Activated T-helper 9 cell treated with anti-CD3 and anti-CD28 coated beads, Interleukin-2, amount 50 U/mL, for 16 hours (primary cell): Measurements from ENCODE around the gene INTS6.
A peak's percentile ranks its signal among the peaks of the same experiment; 100 is the strongest.

ENCODE experiments used
- DNase-seq: peaks from one replicate; pipeline ENCODE4 v3.0.0-alpha.2; 2020; ENCODE audit warnings: low read depth

The INTS6 gene

DNA sequence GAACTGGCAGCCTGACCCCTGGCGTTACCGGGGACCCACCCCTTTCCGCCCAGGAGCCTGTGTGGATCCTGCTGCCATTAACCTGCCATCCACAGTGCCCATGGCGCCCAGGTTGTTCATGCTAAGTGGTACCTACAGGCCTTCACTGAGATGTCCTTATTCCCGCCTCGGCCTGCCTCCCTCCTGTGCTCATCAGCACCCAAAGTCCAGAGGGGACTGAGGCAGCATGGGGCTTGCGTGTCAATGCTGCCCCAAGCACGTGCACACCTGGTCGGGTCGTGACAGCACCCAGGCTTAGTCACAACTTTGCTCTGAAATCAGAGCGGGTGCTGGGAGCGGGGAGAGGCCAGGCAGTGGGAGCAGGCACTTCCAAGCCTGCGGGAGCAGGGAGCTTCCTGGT lies 3.7 kb upstream of the INTS6 start:
- DNase-seq = no peak

DNA sequence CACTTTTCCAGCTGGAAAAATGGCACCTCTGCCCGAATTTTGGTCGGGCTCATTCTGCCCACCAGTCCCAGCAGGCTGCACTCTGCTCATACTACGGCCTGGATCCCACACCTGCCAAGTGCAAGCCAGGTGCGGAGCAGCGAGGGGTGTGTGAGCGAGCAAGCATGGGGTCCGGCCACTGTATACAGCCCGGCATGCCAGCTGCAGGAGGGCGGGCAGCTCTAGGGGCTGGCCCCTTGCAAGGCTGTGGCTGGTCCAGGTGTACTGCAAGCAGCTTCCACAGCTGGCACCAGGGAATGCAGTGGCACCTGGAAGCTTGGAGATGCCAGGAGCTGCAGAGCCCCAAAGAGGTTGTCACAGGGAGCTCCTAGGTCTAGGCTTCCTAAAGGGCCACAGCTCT lies 2.7 kb upstream of the INTS6 start:
- DNase-seq = no peak

DNA sequence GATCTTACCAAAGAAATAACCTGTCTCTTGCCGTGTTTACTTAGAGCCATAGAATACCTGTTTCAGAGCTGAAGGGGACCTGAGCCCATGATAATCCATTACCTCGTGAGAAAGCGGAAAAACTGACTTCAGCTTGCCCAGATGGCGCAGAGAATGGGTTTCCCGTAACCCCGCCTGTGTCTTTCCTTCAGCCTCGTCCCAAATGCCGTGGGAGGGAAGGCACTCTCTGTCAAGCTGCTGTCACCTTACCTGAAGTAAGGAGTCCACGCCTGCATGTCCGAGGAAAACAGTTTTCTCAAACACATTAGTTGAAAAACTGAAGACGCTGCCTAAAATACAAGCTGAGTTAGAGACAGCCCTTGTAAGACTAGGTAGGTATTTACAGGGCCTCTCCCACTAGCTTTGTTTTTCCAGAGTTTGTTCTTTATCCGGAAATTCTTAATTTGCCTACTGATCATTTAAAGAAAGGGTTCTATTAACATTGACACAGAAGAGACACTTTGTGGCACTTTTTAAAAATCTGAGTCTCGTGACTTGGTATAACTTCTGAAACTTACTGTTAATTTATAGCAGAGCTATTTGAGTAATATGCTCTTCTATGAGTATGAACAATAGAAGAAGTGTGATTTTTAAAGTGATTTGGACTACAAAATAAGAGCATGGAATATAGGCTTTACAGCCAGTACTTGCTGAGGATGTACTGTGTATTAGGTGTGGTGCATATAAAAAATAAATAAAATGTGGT lies 1.3 kb upstream of the INTS6 start:
- peak; percentile 18 for DNase-seq

DNA sequence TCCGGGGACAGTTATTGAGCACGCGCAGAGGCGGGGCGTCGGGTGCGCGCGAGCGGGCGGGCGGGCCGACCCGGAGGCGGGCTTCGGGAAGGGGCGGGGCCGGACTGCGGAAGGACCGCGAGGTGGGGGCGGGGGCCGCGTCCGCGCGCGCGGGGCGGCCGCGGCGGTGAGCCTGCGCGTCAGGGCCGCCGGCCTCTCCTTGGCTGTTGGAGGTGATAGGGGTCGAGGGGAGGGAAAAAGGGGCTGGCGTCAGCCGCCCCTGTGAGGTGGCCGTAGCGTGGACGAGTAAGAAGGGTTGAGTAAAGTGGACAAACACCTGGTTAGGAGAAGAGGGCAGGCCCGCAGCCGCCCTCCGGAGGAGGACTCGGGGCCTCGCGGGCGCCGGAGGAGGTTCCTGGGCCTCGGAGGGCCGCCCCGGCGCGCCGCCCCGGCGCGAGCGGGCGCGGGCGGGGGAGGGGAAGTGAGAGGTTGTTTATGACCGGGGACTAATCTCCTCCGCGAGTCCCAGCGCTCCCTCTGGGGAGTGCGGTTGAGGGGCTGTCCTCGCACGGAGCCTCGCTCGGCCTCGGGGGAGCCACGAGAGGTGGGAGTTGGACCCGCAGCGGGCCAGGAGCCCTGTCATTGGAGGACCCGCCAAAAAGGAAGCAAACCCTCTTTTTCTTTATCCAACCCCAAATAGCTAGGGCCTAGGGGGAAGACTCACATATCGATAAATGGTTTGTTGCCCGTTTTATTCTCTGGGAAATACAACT lies 547 bp upstream of the INTS6 start:
- DNase-seq = peak; percentile 74

DNA sequence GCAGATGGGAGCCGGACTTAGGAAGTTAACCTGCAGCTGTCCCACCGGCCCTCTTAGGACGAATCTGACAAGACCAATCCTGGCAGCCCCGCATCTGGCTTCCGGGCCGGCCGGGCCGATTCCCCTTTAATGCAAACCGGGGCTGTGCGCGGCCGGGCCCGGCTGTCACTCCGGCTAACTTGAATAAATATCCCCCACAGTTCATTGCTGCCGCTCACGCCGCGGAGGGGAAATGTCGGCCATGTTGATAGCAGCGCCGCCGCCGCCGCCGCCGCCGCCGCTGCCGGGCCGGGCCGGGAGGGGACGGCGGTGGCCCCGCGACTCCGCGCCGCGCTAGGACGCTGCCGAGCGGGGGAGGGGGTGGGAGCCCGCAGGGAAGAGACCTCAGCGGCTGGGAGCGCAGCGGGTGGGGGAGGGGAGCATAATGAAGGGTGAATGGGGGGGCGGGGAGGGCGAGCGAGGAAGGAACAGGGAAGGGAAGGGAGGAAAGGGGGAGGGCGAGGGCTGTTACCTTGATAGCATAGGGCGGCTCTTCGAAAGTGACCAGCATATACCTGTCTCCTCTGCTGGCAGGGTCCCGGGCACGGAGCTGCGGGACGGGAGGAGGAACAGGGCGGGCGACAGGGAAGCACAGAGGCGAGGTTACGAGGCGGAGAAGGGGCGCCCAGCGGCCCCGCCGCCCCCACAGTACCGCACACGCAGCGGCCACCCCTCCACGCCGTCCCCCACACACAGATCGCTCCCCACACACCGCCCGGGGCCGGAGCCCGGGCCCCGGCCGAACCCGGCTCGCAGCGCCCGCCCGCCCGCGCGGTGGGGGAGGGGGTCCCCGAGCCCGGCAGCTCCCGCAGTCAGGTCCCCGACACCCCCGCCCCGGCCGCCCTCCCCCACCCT lies 1.1 kb downstream of the INTS6 start:
- peak; percentile 71 for DNase-seq

DNA sequence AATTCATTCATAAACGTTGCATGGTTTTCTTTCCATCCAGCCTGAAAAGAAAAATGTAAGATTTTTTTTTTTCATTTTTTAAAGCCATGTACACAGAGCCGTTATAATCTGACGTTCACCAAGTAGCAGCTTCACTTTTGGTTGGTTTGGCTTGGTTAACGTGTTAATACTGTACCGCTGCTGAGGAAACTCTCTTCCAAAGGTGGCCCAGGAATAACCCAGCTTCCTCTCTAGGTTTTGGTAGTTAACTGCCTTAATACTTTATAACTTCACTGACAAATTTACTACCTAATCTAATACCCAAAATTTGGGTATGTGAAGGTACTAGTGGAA lies 1.7 kb downstream of the INTS6 start:
- no peak for DNase-seq

DNA sequence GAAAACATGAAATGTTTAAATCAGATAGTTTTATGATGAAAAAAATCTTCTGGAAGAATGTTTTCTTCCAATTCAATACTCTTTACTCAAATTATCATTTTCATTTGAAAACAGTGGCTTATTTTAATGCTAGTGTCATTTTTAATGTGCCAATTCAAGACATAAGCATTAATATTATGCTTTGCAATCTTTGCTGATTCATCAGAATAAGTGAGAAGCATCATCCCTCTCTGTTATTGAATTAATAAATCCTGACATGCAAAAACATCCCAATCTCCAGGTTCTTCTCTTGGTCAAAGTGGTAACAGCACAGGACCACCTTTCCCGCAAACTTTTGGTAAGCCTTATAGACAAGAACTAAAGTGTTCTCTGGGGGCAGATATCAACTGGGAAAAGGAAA lies 3.8 kb downstream of the INTS6 start:
- DNase-seq = no peak

DNA sequence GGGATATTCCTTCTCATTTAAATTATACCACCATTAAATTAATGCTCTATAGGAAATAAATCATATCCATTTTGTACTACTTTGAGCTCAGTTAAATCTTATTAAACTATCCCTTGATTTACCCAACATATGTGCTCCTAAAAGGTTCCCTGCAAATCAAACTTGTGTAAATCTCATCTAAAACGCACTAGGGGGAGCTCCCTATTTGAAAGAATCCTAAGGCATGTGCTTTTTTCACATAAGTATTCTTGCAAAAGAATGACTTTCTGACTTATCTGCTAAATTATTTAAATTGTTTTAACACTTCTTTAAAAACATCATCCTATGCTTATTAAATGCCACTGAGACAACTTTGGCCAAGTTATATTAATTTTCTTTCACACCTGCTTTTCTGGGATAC lies 7.9 kb downstream of the INTS6 start:
- DNase-seq = no peak

DNA sequence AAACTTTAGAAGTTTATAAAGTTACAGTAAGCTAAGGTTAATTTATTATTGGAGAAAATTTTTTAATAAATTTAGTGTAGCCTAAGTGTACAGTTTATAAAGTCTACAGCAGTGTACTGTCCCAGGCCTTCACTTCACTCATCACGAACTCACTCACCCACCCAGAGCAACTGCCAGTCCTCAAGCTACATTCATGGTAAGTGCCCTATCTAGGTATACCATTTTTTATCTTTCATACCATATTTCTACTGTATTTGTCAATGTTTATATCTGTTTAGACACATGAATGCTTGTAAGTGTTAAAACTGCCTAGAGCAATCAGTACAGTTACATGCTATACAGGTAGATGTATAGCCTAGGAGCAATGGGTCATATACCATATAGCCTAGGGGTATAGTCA lies 12.5 kb downstream of the INTS6 start:
- no peak for DNase-seq

DNA sequence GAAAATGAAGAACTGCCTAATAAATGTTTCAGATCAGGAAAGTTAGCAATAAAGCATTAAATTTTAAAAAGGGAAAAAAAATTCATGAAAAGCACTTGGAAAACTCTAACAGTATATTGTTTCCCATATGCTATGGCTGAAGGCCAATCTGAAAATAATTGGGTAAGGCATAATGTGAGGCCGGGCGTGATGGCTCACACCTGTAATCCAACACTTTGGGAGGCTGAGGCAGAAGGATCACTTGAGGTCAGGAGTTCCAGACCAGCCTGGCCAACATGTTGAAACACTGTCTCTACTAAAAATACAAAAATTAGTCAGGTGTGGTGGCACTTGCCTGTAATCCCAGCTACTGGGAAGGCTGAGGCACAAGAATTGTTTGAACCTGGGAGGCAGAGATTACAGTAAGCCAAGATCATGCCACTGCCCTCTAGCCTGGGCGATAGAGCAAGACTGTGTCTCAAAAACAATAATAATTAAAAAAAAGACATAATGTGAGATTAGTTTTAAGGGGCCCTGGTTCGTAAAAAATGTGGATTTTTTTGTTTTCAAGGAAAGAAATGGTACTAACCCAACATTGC lies 15.2 kb downstream of the INTS6 start:
- no peak for DNase-seq

DNA sequence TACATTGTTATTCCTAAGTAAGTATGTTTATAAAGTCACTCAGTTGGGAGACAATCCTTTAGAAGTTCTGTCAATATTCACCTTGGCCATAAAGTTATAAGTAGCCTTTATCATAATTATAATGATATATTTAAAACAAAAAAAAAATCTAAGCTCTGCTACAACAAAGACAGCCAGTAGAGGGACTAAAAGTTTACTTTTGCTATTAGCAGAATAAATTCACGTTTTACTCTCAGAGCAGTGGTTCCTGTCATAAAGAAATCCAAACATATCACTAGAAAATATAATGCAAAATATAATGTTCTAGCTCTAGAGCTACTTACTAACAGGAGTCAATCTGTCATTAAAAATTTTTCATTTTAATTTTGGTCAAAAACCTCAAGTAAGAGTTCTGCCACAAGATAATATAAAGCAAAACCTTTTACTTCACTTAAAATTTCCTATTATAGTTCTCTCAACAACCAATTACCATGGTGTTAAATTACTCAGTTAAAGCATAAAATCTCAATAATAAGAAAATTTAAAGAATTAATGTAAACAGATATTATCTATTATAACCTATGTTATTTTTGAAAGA lies 17.7 kb downstream of the INTS6 start:
- DNase-seq = no peak

DNA sequence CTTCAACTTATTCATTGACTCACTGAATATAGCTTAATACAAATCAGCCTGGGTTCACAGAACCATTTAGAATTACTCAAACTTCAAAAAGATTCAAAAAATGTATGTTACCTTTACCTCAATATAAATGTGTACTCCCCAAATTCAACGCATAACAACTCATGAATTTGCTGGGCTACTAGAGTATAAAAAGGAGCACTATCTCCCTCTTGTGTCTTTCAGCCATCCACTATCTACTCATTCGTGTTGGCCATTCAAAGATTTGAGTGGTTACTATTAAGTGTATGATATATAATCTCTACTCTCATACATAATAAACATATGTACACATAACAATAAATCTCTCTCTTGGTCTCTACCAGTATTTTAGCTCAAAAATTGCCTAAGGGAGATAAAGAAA lies 20.3 kb downstream of the INTS6 start:
- DNase-seq = no peak

DNA sequence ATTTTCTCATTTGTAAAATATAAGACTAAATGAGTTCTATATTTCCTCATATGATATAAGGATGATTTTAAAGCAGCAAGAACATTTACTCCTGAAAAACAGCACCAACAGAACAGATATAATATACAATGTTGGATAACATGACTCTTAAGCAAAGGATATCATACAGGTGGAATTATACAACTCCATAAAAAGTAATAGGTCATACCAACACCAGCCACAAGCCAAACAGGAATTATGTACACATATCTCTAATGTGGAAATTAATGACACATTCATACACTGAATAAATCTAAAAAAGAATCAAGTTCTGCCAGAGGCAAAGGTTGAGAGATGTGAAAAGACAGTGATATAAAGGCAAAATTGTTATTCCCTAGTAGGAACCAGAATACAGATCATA lies 25.9 kb downstream of the INTS6 start:
- DNase-seq = no peak

DNA sequence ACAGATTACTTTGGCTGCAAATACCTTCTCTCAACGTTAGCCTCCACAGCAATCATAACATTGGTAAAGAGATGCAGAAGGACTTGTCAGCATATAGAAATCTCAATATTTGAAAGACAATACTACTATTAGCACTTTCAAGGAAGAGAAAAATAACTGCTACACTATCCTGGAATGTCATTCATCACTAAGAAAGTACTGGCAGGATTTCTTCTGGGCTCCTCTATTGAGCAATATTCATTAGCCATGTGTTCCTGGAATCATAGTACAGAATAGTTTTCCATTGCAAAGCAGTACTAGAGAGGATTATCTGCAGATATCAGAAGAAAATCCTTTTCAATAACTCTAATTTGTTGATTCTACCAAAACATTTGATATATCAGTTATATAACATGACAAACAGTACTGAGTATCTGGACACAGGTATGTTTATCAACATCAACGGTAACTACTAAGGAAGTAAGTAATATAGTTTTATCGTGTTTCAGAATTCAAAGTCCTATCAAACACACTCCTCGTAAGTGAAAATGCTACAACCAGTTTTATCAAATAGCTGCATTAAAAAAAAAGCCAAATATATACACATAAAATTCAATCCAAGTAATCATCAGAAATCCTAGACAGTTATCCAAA lies 27.3 kb downstream of the INTS6 start:
- DNase-seq = no peak

DNA sequence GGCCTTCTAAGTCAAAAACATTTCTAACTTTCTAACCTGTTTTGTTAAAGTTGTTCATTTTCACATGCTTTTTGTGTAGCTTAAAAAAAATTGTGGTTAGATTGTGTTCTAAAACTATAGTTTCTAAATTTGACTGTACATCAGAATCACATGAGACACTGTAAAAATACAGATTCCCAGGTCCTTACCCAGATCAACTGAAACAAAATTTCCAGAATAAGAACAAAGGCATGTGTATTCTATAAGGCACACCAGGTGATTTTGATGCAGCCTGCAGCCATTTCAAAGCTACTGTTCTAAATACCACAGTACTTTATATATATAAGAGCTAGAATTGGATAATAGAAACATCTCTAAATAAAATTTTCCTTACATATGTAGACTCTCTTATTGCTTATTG lies 29.1 kb downstream of the INTS6 start:
- no peak for DNase-seq

DNA sequence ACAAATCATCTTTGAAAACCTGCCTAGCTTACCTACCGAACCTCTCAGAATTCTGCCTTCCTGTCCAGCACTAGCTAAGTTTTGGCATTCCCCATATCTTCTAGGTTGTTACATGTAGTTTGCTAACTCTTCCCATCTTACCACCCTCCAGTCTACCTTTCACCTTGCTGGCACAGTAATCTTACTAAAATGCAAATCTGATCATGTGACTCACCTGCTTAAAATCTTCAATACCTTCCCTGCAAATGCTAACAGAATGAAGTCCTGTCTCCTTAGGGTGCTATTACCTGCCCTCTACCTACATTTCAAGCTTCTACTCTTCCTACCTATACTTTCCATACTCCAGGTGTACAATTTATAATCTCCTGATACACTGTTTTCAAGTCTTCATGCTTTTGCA lies 30.4 kb downstream of the INTS6 start:
- DNase-seq = no peak

DNA sequence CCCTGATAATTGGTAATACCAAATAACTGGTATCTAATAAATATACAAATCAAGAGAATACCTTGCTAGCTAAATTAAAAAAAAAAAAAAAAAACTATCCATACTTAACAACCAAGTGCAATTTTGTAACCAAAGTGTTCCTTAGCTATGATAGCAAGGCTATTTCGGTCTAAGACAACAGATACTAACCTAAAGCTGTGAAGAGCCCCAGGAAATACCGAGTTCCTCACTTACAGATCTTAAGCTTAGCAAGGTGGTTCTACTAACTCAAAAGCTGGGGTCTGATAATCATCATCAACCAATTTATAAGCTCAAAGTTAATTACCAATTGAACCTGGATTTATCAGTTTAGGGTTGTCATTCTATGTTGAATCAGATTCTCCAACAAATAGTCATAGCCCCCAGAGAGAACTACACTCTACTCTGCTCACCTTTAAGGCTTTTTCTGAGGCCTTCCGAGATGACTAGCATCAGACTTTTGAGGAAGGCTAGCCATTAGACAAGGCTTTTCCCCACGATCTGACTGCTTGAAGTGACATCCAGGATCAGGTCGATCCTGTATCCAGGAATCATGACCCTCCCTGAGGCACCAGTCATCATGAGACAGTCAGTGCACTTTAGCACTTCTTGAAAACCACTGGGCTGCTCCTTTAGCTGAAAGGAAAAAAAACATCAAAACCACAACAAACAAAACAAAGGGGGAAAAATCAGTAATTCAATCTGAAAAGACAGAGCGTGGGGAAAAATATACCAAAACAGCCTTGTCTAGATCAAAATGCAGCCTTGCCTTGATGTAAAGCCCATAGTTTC lies 31.9 kb downstream of the INTS6 start:
- DNase-seq = no peak

DNA sequence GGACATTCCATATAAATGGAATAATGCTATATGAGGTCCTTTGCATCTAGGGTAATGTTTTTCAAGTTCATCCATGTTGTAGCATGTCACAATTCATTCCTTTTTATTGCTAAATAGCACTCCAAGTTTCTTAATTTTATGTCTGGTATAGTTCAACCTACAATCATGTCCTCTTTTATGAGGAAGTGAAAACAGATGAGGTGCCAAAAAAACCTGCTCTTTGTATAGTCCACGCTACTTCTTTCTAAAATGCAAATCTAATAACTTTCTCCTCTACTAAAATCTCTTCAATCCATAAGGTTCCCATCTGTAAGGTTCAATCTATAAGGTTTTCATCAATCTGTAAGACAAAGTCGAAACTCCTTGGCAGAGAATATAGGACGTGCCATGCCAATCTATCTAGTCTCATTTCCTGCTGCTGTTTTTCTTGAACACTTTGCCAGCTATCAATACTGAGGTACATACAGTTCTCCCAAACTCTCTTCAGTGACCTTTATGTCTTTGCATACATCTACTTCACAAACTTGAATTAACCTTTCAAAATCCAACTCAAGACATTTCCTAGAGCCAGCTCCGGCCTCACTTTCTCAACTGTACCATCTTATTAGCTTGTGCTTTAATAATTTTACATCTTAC lies 33.7 kb downstream of the INTS6 start:
- DNase-seq = no peak

DNA sequence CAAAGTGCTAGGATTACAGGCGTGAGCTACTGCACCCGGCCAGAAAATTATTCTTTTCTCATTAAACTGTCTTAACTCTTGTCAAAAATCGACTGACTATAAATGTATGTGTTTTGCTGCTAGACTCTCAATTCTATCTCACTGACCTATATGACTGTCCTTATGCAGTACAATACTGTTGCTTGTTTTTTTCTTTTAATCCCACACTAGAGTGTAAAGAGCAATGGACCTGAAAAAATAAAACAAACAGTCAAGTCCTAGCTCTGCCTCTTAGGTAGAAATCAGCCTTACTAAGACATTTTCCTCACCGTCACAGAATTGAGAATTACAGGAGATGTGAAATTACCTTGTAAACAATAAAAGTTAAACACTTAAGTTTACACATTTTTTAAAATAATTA lies 35.1 kb downstream of the INTS6 start:
- DNase-seq = no peak

DNA sequence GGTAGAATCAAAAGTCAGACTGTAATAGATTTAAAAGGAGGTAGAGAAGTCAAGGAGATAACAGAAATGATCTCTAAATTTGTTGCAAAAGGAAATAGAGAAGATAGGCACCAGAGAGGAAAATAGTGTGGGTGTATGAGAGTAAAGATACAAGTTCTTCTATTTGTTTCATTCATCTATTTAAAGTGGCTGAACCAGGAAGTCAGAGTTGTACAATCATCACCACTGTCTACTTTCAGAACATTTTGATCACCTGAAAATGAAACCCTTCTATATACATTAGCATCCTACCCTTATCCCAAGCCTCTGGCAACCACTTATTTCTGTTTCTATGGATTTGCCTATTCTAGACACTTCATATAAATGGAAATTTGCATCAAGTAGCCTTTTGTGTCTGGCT lies 36.7 kb downstream of the INTS6 start:
- no peak for DNase-seq
